HG03520 (cell line): ENCODE data around the gene PDZD4.

ENCODE experiments used
- ATAC-seq: cut with Tn5 transposase; IDR thresholded peaks from one replicate; pipeline ENCODE4 v1.9.1; 2021; ENCODE audit warnings: mild to moderate bottlenecking, moderate library complexity; ENCODE audit not compliant: unreplicated experiment

PDZD4 gene

DNA sequence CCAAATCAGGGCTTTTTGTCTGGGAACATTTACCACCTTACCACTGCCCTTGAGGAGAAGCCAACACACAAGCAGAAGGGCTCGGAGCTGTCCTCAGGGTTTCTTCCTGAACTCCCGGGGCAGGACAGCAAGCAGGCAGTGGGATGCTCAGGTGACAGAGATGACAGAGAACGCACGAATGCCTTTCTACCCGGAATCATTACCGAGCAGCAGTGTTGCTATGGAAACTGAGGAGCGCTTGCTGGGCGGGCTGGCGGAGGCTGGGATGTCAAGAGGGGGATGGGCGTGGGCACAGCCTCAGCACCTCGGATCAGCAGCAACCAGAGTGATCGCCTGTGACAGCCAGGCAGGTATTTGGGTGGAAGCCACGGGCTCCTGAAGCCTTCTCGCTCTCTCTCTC, 18.1 kb downstream of the PDZD4 start:
- ATAC-seq, result no peak

DNA sequence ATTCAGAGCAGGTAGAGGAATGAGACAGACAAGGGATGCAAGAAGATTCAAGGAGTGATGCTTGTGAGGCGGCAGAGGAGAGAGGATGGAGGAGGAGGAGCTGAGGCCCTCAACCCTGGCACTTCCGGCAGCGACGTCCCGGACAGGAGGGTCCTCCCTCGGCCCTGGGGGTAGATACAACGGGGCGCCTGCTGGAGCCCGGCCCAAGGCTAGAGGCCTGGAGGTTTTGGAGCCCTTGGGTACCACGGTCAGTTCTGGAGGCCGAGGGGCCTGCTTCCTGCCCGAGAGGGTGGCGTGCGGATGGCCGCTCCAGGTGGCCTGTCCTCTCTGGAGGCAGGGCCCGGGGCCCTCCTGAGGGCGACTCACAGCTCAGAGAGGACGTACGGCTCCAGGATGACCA, 22.4 kb downstream of the PDZD4 start:
- no peak for ATAC-seq

DNA sequence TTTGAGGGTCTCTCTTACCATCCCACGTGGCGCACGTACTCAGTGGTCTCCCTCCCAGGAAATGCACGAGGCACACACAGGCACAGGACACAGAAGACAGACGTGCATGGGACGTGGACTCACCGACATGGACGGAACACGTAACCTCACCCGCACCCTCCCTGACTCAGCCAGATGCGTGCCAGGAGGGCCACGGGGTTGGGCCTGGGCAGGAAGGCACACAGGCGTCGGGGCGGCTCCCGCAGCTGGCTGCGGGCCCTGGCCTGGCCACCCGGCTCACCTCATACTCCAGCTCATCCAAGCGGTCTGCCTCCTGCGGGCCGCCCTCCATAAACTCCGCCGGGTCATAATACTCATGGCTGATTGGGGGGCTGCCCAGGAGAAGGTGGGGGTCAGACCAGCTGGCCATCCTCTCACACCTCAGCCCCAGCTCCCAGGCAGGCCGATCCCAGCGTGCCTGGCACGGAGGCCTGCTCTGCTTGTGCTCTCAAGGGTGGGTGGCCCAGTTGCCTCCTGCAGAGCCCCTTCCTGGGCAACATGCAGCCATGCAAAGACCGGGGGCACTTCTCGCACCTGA, 23.3 kb downstream of the PDZD4 start:
- ATAC-seq, result no peak

DNA sequence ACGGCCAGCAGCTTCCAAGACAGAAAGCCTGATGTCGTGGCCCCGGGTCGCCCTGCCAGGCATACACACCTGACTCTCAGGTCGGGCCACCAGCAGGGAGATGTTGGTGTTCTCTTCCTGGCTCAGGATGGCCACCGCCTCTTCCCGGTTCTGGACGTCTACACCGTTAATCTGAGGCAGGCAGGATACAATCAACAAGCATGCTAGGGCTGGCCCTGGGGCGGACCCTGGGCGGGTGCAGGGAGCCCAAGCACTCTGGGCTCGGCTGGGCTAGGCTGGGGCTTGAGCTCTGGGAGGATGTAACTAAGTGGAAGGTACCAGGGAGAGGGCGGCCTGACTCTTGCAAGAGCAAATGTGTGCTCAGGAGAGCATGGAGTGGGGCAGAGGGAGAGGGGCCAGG, 24.9 kb downstream of the PDZD4 start:
- ATAC-seq, result no peak

DNA sequence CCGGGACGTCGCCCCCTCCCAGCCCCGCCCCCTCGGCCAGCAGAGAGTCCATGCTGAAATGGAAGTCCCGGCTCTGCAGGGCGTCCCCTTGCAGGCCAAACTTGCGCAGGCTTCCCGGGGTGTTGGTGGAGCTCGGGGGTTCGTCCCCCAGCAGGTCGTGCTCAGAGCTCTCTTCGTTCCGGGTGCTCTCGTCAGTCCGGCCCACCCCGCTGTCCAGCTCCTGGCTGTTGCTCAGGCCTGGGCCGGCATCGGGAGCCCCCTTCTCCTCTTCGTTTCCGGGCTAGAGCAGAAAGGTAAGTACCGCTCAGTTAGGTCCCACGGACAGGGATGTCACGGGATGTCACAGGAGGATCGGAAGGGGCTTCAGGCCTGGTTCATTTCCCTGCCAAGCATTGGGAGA, 25.7 kb downstream of the PDZD4 start:
- no peak for ATAC-seq

DNA sequence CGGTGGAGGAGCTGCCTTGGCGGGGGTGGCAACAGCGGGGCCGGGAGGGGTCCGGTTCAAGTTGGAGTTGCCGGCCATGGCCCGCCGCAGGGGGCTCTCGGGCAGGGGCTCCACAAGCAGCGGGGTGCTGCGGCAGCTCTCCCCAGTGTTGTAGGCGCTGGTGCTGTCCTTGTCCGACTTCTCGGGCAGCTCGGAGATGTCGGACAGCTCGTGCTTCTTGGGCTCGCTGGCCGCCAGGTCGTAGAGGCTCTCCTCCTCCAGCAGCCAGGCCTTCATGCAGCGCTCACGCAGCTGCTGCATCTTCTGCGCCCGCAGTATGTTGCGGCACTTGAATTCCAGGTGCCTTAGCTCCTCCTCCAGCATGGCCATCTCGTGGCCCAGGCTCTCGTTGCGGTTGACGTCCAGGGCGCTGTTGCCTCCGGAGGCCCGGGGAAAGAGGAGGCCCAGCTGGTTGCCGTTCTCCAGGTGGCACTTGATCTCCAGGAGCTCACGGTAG, 26.2 kb downstream of the PDZD4 start:
- ATAC-seq, result no peak

DNA sequence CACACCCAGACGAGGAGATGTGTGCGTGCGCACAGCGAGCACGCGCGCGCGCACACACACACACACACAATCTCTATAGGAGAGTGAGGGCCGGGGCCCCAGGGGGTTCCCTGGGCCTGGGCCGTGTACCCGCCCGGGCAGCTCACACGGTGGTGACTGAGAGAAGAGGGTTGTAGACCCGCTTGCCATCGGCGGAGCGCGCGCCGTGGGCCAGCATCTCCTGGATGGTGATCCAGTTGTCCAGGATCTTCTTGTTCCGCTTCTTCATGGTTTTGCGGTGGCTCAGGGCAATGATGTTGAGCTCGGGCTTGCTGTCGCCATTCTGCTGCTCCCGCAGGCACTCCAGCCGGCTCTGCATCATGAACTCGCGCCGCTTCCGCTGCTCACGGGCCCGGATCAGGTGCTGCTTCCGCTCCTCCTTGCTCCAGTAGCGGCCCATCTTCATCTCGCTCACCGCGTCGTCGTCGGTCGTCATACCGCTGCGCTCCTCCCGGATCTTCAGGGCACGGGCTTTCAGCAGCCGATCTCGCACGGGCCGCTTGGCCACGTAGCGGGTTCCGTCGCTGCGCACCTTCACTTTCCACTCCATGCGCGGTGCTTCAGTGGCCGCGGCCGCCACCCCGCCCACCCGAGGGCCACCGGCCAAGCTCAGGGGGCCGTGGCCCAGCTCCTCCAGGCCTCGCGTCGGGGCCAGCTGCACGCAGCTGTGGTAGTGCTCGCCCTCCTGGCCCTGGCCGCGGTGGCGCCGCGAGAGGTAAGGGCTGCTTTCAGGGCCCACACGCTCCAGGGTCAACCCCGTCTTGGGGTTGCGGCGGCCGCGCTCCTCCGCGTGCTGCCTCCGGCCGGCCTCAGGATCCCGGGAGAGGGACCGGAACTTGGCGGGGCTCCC, 26.9 kb downstream of the PDZD4 start:
- ATAC-seq, result no peak

DNA sequence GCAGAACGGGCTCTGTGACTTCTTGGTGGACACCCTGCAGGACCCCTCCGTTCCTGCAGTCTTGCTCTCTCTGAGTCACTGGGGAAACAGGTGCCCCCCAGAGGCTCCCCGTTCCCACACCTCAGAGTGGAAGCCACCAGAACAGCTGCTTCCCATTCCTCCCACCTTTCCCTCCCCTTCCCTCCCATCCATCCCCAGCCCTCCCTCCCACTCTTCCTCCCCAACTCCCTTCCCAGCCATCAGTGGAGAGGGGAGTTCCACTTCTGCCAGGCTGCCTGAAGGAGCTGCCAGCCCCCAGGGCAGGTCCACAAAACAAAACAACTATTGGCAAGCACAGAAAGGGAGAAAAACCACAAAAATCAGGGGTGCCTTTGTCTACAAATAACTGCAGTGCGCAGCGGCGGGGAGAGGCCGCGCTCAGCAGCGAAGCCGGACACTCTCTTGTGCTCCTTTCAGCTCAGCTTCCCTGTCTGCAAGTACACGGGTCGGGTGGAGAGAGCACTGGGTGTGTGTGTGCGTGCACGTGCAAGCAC, 27.8 kb downstream of the PDZD4 start:
- no peak for ATAC-seq

DNA sequence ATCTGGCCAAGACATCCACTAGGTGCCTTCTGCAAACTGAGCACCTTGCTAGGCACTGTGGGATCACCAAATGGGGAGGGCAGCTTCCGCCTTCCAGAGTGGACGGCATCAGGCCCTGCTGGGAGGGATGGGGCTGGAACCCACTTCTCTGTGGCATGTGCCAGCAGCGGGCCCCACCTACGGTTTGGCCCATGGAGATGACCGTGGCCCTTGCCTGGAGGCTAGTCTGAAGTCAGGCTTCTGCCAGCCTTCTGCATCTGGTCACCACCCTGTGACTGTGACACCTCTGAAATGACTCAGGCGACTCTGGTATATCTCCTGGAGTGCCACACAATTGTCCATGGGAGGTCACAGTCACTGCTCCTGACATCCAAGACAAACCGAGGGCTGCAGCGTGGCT, 28.7 kb downstream of the PDZD4 start:
- ATAC-seq, result no peak

DNA sequence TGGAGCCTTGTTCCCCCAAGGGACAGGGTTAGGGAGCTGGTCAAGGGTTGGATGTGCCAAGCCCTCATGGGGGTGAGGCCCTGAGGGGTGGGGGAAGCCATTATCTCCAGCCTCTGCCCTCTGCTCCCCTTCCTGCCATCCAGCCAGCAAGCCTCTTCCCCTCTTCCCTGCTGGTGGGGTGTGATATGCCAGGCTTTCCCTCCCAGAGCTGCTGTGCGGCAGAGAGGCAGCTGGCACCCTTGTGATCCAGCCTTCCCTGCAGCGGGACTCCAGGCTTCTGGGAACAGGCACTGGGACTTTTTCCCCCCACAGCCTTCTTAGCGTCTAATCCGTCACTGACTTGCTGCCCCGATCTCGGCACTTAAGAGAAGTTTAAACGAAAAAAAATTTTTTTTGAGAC, 29.6 kb downstream of the PDZD4 start:
- ATAC-seq, result no peak

DNA sequence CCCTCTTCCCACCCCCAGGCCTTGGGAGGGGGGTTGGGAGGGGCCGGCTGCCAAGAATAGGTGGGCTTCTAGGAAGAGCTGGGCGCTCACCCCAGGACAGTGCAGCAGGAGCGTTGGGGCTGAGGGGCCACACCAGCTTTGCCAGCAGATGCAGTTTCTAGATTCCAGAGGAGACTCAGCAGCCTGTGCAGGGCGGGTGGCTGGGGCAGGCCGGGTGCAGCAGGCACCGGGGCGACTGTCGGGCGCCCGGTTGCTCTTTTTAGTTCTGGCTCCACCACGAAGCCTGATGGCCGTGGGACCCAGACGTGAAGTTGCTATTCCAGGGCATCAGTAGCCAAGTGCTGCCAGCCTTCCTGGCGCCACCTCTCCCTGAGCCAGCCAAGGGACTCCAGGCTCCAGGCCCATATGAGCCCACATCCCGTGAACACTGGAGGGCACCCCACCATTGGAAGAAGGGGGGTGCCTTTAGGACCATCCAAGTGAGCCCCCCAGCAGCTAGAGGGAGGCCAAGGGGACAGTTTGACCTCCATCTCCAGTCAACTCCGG, 30.1 kb downstream of the PDZD4 start:
- ATAC-seq, result no peak

DNA sequence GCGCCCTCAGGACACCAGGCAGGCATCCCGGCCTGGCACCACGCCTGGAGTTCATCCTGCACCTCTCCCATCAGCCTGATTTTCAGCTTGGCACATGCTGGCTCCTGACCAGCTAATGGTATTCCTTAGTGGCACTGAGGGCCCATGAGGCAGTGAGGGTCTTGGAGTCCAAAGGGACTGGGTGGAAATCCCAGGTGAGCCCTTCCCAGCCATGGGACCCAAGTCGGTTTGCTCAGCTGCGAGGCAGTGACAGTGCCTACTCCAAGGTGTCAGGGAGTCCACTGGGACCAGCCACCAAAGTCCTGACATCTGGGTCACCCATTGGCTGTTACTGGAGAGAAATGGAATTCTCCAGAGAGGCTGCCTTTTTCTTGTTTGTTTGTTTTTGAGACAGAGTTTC, 31.0 kb downstream of the PDZD4 start:
- no peak for ATAC-seq

DNA sequence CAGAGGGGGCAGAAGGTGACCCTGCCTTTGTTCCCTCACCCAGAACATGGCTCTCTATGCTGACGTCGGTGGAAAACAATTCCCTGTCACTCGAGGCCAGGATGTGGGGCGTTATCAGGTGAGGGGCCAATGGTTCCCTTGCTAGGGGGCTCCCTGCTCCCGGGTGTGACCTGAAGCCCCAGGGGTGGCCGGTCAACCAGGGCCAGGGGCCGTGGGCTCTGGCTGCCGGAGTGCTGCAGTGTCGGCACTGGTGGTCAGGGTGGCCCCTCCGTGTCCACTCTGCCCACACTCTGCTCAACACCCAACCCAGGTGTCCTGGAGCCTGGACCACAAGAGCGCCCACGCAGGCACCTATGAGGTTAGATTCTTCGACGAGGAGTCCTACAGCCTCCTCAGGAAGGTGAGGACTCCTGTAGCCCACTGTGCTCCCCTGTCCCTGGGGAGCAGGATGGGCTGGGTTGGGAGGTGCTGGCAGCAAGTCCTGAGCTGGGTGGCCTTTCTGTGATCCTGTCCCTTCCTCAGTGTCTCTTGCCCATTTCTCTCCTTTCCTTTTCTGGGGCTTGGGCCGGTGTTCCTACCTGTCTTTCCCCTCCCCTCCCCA, 32.8 kb downstream of the PDZD4 start:
- ATAC-seq, result no peak

DNA sequence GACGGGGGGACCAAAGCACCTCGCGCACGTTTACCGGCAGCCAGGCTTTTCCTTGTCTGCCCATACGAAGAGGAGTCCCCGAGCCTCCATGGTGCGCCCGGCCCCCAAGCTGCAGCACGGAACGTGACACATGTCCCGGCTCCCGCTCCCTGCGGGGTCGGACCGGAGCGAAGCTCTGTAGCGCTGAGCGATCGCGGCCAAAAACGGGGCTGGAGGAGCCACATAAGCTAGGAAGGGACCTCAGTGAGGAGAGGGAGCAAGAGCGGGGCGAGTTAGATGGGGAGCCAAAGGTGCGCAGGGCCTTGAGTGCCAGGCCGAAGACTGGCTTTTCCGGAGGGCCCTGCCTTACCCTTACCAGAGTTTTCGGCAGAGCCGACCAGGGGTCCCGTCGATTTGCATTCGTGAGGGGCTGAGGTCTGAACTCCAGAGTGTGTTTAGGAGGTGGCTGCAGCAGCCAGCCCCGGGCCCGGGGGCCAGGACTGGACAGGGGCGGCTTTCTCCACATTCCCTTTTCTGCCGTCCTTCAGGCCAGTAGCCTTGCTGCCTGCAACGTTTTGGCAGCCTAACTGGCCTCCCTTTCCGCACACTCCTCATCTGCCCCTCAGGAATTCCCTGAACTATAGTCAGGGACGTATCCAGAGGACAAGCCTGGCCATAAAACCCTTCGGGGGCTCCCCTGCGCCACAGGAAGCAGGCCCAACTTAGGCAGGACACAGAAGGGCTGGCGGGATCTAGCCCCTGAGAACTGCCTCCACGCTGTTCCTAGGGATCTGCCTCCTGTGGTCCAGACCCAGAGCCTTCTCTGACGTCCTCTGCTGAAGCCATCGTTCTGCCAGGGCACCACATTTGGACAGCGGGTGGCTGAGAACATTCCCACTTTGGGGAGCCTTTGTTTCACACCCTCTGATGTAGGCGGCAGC, 35.2 kb downstream of the PDZD4 start:
- peak; percentile 9 for ATAC-seq

DNA sequence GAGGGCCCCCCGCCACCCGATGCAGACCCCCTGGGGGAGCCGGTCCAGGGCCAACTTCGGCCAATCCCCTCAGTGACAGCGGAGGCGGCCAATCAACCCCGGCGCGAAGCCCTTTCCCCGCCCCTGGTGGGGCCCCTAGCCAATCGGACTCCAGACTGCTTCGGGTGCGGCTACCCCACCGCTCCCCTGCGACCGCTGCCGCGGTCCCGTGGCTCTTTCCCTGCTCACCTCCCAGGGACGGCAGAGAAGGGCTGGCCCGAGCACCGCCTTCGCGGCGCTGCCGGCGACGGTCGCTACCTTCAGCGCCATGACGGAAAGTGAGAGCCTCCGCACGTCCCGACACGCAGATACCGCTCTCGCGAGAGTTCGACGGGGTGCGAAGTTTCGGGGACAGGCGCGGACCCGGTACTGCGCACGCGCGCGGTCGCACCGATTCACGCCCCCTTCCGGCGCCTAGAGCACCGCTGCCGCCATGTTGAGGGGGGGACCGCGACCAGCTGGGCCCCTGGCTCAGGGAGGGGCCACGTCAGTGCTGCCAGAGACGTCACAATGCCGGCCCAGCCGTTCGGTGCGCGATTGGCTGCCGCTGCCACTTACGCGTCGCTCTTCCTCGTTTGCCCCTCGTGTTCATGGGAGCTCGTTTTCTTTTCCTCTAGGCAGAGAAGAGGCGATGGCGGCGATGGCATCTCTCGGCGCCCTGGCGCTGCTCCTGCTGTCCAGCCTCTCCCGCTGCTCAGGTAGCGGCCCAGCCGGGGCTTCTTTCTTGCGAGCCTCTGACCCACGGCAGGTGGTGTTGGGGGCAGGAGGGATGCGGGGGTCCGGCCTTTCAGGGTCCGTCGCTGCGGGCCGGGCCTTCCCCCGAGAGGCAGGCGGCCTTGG, 36.1 kb downstream of the PDZD4 start, which contains the start of the genes IDH3G and SSR4:
Gene IDH3G, minus strand, starts transcription at position 358 of the 879 bp plus-strand sequence. Its CDS starts 49 bp downstream, at position 309.
Gene SSR4, plus strand, starts transcription at position 651 of the 879 bp plus-strand sequence. Its CDS starts 20 bp downstream, at position 671.
- ATAC-seq, result peak; percentile 92

DNA sequence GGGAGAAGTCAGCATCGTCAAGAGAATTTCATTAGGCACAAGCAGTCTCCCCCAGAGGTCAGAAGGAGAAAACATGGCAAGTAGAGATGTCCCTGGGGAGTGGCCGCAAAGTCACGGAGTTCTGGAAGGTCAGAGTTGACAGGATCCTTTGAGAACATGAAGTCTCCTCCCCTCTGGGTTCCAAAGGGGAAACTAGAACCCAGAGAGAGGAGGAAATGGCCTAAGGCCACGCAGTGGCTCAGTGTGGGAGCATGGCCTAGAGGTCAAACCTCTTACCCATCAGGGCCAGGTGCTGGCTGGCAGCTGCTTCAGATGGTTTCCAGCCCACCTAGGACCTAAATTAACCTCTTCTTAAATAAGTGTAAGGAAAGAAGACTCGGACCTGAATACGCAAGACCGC, 37.1 kb downstream of the PDZD4 start:
- ATAC-seq, result no peak

DNA sequence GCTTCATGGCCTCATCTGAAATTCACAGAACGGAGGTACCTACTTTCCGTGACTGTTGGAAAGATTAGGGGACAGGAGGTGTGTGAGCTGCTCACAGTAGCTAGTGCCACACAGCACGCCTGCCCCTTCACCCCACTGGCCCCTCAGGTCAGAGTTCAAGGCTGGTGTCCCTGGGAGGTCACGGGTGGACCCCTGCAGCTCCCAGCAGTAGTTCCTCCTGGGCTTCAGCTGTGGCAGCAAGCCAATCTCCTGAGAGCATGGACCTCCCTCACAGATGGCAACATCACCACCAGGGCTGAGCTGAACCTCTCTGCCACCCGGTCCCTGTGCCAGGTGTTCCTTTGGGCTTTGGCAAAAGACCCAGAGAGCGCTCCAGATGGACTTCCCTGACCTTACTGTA, 38.0 kb downstream of the PDZD4 start:
- ATAC-seq, result no peak

DNA sequence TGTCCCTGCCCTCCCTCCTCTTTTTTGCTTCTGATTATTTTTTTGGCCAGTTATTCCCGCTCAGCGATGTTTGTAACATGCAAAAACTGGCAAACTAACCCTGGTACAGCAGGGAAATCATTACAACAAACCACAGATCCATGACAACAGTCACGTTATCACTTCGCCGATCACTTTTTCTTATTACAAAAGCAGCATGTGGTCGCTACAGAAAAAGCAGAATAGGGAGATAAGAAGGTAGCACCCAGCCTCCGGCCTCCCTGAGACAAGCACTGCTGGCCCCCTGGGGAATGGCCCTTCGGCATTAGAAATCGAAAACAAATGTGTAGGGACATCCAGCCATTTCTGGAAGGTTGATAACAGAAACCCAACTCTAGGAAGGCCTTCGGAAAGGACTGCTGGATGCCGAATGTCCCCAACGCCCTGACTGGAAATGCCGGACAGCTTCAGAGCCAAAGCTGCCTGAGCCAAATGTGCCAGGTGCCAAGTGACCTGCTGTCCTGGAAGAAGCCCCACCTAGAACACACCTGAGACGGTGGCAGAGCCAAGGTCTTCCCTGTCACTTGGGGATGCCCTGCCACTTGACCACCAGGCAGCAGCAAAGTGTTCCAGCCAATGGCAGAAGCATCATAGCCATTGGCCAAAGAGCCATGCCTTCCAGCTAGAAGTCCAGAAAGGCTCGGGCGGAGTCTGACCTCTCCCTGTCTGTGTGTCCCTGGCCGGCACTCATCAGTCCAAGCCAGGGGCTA, 39.1 kb downstream of the PDZD4 start:
- ATAC-seq, result no peak
